NCI-H128 (cell line): ENCODE data around the gene KLF2.
"Not testable (repeated sequence)": the region's sequence is repeated elsewhere in the genome, so short reads cannot be mapped to it uniquely, and the experiment has no call there.

Source experiments
- DNase-seq: peaks from one replicate; lab custom pipeline; 2025; ENCODE audit not compliant: unreplicated experiment; lab: John Stamatoyannopoulos, UW

Gene KLF2

GRCh38 chr19:16324384-16325160 lies at the start of gene KLF2:
Gene KLF2 (plus strand): TSS chr19:16324826. CDS start chr19:16324924, 98 bp downstream.
- no peak for DNase-seq

- no peak for DNase-seq
These were observed 44.3 kb upstream of the KLF2 start for GRCh38 chr19:16280306-16280705.

DNA sequence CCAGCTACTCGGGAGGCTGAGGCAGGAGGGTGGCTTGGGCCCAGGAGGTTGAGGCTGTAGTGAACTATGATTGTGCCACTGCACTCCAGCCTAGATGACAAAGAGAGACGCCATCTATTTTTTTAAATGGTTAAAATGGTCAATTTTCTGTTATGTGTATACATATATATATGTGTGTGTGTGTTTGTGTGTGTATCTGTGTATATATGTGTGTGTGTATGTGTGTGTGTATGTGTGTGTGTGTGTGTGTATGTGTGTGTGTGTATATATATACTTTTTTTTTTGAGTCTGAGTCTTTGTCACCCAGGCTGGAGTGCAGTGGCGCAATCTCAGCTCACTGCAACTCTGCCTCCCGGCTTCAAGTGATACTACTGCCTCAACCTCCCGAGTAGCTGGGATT lies 42.9 kb upstream of the KLF2 start:
- no peak for DNase-seq

GRCh38 chr19:16283210-16284061 lies 41.2 kb upstream of the KLF2 start:
- DNase-seq: no peak

- no peak for DNase-seq
These were observed 40.1 kb upstream of the KLF2 start for GRCh38 chr19:16284505-16284904.

DNA sequence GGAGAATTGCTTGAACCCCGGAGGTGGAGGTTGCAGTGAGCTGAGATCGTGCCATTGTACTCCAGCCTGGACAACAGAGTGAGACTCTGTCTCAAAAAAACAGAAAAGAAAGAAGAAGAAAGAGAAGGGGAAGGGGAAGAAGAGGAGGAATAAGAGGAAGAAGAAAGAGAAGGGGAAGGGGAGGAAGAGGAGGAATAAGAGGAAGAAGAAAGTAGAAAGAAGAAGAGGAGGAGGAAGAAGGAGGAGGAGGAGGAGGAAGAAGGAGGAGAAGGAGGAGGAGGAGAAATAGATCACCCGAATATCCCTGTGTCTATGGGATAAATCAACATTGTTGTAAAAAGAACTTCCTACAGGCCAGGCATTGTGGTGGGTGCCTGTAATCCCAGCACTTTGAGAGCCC lies 39.5 kb upstream of the KLF2 start:
- not testable (repeated sequence) for DNase-seq

GRCh38 chr19:16285769-16286498 lies 38.7 kb upstream of the KLF2 start:
- DNase-seq: peak; percentile 31

GRCh38 chr19:16288544-16288943 lies 36.1 kb upstream of the KLF2 start:
- no peak for DNase-seq

- DNase-seq: no peak
These were observed 35.0 kb upstream of the KLF2 start for GRCh38 chr19:16289594-16289993.

- DNase-seq: no peak
These were observed 33.9 kb upstream of the KLF2 start for GRCh38 chr19:16290692-16291091.

GRCh38 chr19:16293118-16294091 lies 31.2 kb upstream of the KLF2 start:
- no peak for DNase-seq

GRCh38 chr19:16295057-16295456 lies 29.6 kb upstream of the KLF2 start:
- DNase-seq: no peak

DNA sequence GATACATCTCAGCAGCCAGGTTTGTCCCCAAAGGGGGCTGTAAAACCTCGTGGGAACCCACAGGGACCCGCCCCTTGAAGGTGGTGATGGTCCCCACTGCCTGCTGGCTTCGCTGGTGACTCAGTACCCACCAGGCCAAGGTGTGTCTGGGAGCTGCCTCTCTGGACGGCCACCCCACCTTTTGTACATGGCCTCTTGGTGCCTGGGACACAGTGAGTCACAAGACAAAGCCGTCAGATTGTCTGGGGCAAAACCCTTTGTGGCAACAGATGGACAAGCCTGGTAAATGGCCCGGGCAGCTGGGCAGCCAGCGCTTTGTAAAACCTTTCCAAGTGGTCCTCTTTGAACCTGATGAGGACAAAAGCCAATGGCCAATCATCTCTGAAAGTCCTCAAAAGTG lies 27.9 kb upstream of the KLF2 start:
- no peak for DNase-seq

DNA sequence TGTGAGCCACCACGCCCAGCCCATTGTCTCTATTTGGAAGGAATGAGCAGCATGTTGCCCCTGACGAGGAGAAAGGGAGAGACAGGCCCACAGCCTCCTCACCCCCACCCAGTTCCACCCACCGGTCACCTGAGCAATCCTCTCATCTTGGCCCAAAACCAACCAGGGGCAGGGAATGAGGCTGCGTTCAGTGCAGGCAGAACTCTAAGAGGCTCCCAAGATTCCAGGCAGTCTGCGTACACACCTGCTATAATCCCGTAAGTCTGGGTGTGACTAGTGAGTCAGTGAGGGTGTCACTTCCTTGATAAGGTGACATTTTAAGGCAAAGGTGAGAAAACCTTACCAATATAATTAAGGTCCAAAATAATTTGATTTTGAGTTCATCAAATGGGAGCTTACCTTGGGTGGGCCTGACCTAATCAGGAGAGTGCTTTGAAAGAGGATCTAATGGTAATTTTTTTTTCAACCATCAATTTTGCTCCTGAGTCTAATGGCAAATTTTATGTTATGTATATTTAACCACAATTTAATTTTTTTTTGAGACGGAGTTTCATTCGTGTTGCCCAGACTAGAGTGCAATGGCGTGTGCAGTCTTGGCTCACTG lies 26.9 kb upstream of the KLF2 start:
- no peak for DNase-seq

DNA sequence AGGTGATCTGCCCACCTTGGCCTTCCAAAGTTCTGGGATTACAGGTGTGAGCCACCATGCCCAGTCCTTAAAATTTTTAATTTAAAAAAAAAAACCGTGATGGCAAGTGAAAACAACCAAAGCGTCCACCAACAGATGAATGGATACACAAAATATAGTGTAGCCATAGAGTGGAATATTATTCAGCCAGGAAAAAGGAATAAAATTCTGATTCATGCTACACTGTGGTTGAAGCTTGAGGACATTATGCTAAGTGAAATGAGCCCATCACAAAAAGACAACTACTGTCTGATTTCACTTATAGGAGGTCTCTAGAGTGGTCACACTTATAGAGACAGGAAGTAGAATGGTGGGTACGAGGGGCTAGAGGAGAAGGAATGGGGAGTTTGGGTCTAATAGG lies 26.3 kb upstream of the KLF2 start:
- no peak for DNase-seq

DNA sequence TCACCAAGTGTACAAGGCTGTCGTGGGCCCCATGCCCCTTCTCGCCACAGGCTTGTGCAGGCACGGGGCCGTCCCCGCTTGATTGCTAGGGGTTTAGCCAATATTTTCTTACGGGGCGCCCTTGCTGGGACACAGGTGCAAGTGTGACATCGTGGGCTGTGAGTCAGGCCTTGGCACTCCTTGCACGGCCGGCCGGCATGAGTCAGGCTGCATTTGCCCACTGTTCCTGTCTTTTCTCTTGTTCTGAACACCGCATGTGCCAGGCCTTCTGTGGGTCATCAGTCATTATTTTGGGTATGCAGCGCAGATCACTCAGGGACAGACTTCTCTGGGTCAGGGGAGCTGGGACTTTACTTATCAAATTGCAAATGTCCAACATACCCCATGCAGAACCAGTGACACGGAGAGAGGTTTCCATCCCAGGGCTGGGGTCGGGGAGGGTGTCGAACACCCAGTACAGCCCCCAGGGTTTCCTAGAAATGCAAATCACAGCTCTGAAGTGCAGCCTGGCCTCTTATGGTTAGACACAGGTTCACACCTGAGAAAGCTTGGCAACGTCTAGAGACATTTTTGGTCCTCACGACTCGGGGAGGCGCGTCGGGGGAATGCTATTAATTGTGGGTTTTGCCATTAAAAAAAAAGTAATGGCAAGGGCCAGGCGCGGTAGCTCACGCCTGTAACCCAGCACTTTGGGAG lies 22.5 kb upstream of the KLF2 start:
- no peak for DNase-seq

- DNase-seq: no peak
These were observed 20.9 kb upstream of the KLF2 start for GRCh38 chr19:16303755-16304154.

DNA sequence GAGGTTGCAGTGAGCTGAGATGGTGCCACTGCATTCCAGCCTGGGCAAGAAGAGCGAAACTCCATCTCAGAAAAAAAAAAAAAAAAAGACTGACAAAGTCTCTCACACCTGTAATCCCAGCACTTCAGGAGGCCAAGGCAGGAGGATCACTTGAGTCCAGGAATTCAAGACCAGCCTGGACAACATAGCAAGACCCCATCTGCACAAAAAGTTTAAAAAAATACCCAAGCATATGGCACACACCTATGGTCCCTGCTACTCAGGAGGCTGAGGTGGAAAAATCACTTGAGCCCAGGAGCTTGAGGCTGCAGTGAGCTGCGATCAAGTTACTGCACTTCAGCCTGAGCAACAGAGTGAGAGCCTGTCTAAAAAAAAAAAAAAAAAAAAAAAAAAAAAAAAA lies 20.1 kb upstream of the KLF2 start:
- not testable (repeated sequence) for DNase-seq

GRCh38 chr19:16305060-16305459 lies 19.6 kb upstream of the KLF2 start:
- not testable (repeated sequence) for DNase-seq
